NK-92 (cell line): Measurements from ENCODE around the gene EGFR.

Experiments
- DNase-seq: peaks from one replicate; lab custom pipeline; 2025; ENCODE audit not compliant: unreplicated experiment; lab: John Stamatoyannopoulos, UW

The EGFR gene

GRCh38 chr7:55185941-55186609 is 167.3 kb downstream of the EGFR start:
- DNase-seq: no peak

GRCh38 chr7:55187701-55188491 is 169.1 kb downstream of the EGFR start:
- DNase-seq: no peak

GRCh38 chr7:55188590-55189138 is 169.8 kb downstream of the EGFR start:
- no peak for DNase-seq

- DNase-seq: no peak
Measured at GRCh38 chr7:55189146-55189766, 170.4 kb downstream of the EGFR start.

- DNase-seq: no peak
Measured at GRCh38 chr7:55189878-55190436, 171.1 kb downstream of the EGFR start.

- DNase-seq: no peak
Measured at GRCh38 chr7:55190511-55191160, 171.8 kb downstream of the EGFR start.

GRCh38 chr7:55191161-55191925 is 172.5 kb downstream of the EGFR start:
- DNase-seq: no peak

- DNase-seq: no peak
Measured at GRCh38 chr7:55191926-55192692, 173.3 kb downstream of the EGFR start.

- DNase-seq: no peak
Measured at GRCh38 chr7:55192723-55193122, 173.9 kb downstream of the EGFR start.

GRCh38 chr7:55193245-55193644 is 174.4 kb downstream of the EGFR start:
- DNase-seq: no peak

- DNase-seq: no peak
Measured at GRCh38 chr7:55194522-55194921, 175.7 kb downstream of the EGFR start.

- no peak for DNase-seq
Measured at GRCh38 chr7:55198634-55199392, 180.0 kb downstream of the EGFR start.

- DNase-seq: no peak
Measured at GRCh38 chr7:55199418-55199817, 180.6 kb downstream of the EGFR start.

- no peak for DNase-seq
Measured at GRCh38 chr7:55200441-55200840, 181.6 kb downstream of the EGFR start.

- DNase-seq: no peak
Measured at GRCh38 chr7:55202150-55202913, 183.5 kb downstream of the EGFR start.

- DNase-seq: no peak
Measured at GRCh38 chr7:55203300-55203699, 184.5 kb downstream of the EGFR start.

- DNase-seq: no peak
Measured at GRCh38 chr7:55205124-55205955, 186.5 kb downstream of the EGFR start.
